Measurements from ENCODE around the gene TBC1D22A.

- TF ChIP-seq POLR2A (IDR thresholded peaks at IDR 0.05) = no peak
- no peak for TF ChIP-seq CTCF (IDR thresholded peaks at IDR 0.05)
Measured at GRCh38 chr22:47148510-47148909, 386.1 kb downstream of the TBC1D22A start.

All from heart left ventricle (tissue), 13 donors.